Suprapubic skin (tissue), 4 donors: ENCODE results near the gene LRRC38. TPM values are rescaled to one million over a fixed set of nuclear protein-coding genes. Genes with fewer than 3 reads are reported as not detected.
A peak's percentile ranks its signal among the peaks of the same experiment; 100 is the strongest.
"Not testable (repeated sequence)": the region's sequence is repeated elsewhere in the genome, so short reads cannot be mapped to it uniquely, and the experiment has no call there.

Experiments used
- DNase-seq, 2 donors: peaks; one replicate each; pipeline ENCODE4 v3.0.0-alpha.2; 2019; ENCODE audit warnings: low spot score in 2 of 2
- H3K27ac ChIP-seq: fragments of 200-600 bp; sonication (generic); one replicate; pipeline ENCODE4 v1.5.1; 2019
- H3K27me3 ChIP-seq: fragments of 200-600 bp; sonication (generic); one replicate; pipeline ENCODE4 v1.5.1; 2019
- H3K36me3 ChIP-seq: fragments of 200-600 bp; sonication (generic); one replicate; pipeline ENCODE4 v1.5.1; 2019
- H3K4me1 ChIP-seq: fragments of 200-600 bp; sonication (generic); one replicate; pipeline ENCODE4 v1.5.1; 2019
- H3K4me3 ChIP-seq: fragments of 200-600 bp; sonication (generic); one replicate; pipeline ENCODE4 v1.5.1; 2019; ENCODE audit warnings: mild to moderate bottlenecking
- H3K9me3 ChIP-seq: fragments of 200-600 bp; sonication (generic); one replicate; pipeline ENCODE4 v1.5.1; 2019
- EP300 ChIP-seq: sonication (generic); formaldehyde crosslinking; IDR thresholded peaks from one replicate; pipeline ENCODE4 v1.6.1; 2017; ENCODE audit warnings: antibody characterized with exemption
- POLR2A ChIP-seq, 2 donors: fragments of 450-650 bp; IDR thresholded peaks; one replicate each; pipeline ENCODE4 v1.6.1; 2017; ENCODE audit warnings: antibody characterized with exemption in 2 of 2, mild to moderate bottlenecking in 2 of 2, moderate library complexity in 2 of 2
- POLR2AphosphoS5 ChIP-seq, 3 donors: sonication (generic); formaldehyde crosslinking; IDR thresholded peaks; one replicate each; pipeline ENCODE4 v1.6.1; 2017; ENCODE audit warnings: antibody characterized with exemption in 3 of 3
- WGBS: methylation state at CpG from one replicate; pipeline ENCODE4 v1.1.5; 2018; 5-methylcytosine and 5-hydroxymethylcytosine counted together
- total RNA-seq, 4 donors: library from RNA; depleted of rRNA; stranded (reverse); fragments of >200 nt; gene quantifications; one replicate each; pipeline ENCODE4 v1.1.0, GENCODE V29; 2016
- TF ChIP-seq, protein P1 (sequence below), 2 donors: fragments of 200-600 bp in 1 of 2; fragments of 450-650 bp in 1 of 2; sonication (generic) in 1 of 2; IDR thresholded peaks; one replicate each; pipeline ENCODE4 v1.5.1; 2016 to 2019; ENCODE audit warnings: antibody characterized with exemption in 2 of 2, mild to moderate bottlenecking in 1 of 2, moderate library complexity in 1 of 2

LRRC38 gene, protein sequence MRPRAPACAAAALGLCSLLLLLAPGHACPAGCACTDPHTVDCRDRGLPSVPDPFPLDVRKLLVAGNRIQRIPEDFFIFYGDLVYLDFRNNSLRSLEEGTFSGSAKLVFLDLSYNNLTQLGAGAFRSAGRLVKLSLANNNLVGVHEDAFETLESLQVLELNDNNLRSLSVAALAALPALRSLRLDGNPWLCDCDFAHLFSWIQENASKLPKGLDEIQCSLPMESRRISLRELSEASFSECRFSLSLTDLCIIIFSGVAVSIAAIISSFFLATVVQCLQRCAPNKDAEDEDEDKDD
- total RNA-seq: 1 to 10 TPM in 3 of 4 donors, under 1 TPM in 1; 0.45 to 6.3 (median 3.1) TPM

DNA sequence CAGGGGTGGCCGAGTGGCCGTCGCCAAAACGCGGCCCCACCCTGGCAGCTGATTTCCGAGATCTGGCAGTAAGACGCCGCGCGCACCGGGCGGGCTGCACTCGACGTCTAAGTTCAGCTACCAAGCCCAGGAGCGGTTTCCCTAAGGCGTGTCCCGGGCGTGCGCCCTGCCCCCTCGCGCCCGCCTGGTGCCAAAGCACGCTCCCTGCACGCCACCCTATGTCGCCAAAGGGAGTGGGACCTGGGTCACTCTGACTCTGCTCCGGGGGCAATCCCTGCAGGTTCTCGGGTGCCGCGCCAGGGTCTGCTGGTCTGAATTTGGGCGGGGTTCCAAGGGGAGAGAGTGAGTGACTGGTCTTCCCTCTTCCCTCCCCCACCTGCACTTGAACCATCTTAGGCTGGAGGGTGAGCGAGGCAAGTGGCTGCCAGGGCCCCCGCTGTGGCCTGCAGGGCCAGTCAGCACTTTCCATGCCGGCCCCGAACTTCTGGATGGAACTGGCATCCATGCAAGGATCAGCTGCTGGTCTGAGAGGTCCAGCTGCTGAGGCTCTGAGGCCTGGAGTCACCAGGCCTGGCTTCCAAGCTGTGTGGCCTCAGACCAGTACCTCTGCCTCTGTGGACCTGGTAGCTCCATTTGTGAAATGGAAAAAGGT lies at the start of gene LRRC38:
Gene LRRC38, minus strand, starts transcription at position 109 of the 652 bp plus-strand sequence. CDS start 410 bp downstream, outside the sequence.
- H3K27me3 ChIP-seq: peaks cover 66% of the 10 kb centered on the region
- H3K4me3 ChIP-seq: peak within 1 kb of the TSS; percentile 37
- TF ChIP-seq EP300 (no peak), POLR2A (IDR thresholded peaks at IDR 0.05) (no peak), POLR2AphosphoS5 (IDR thresholded peaks at IDR 0.05) (no peak)
- TF ChIP-seq, protein P1, sequence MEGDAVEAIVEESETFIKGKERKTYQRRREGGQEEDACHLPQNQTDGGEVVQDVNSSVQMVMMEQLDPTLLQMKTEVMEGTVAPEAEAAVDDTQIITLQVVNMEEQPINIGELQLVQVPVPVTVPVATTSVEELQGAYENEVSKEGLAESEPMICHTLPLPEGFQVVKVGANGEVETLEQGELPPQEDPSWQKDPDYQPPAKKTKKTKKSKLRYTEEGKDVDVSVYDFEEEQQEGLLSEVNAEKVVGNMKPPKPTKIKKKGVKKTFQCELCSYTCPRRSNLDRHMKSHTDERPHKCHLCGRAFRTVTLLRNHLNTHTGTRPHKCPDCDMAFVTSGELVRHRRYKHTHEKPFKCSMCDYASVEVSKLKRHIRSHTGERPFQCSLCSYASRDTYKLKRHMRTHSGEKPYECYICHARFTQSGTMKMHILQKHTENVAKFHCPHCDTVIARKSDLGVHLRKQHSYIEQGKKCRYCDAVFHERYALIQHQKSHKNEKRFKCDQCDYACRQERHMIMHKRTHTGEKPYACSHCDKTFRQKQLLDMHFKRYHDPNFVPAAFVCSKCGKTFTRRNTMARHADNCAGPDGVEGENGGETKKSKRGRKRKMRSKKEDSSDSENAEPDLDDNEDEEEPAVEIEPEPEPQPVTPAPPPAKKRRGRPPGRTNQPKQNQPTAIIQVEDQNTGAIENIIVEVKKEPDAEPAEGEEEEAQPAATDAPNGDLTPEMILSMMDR (IDR thresholded peaks at IDR 0.05): no peak
- no peak within 1 kb of the TSS for H3K27ac ChIP-seq
- H3K9me3 ChIP-seq: no peaks in the 10 kb centered on the region
- H3K36me3 ChIP-seq: no peaks in the 10 kb centered on the region
- WGBS: 37% methylated on average over 4 of the region's 34 CpGs
- H3K4me1 ChIP-seq: peaks cover 15% of the 10 kb centered on the region
- DNase-seq: no peak

DNA sequence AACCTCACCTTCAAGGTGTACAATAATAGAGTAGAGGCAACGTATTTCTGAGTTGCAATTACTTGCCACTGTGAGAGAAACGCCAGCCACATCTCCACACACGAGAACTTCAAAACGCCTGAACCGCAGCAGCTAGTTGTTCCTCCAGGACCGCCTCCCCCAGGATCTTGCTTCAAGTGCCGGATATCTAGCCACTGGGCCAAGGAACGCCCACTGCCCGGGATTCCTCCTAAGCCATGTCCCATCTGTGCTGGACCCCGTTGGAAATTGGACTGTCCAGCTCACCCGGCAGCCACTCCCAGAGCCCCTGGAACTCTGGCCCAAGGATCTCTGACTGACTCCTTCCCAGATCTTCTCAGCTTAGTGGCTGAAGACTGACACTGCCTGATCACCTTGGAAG lies 49.2 kb upstream of the LRRC38 start:
- DNase-seq, H3K4me3 ChIP-seq, H3K4me1 ChIP-seq, H3K36me3 ChIP-seq, H3K27ac ChIP-seq, H3K9me3 ChIP-seq: not testable (repeated sequence)
- H3K27me3 ChIP-seq: peaks cover 12% of the 10 kb centered on the region
- WGBS: 94% methylated on average over 11 of the region's 11 CpGs

DNA sequence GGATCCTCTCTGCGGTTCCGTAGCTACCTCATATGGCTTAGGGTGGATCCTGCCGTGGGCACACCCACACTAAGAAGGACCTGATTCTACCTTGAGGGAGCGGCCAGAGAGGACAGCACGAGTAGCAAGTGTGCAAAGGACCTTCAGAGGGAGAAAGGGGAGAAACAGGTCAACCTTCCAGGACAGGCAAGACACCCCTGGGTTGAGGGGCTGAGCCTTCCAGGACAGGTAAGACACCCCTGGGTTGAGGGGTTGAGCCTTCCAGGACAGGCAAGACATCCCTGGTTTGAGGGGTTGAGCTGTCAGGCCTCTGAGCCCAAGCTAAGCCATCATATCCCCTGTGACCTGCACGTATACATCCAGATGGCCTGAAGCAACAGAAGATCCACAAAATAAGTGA lies 46.7 kb upstream of the LRRC38 start:
- peaks cover 3% of the 10 kb centered on the region for H3K4me1 ChIP-seq
- H3K36me3 ChIP-seq: no peaks in the 10 kb centered on the region
- 90% methylated on average over 6 of the region's 6 CpGs for WGBS
- H3K27ac ChIP-seq: no peak overlapping the region
- no peak overlapping the region for H3K4me3 ChIP-seq
- peaks cover 6% of the 10 kb centered on the region for H3K27me3 ChIP-seq
- TF ChIP-seq POLR2A (IDR thresholded peaks at IDR 0.05) (no peak), EP300 (no peak), POLR2AphosphoS5 (IDR thresholded peaks at IDR 0.05) (no peak)
- TF ChIP-seq, protein P1 (IDR thresholded peaks at IDR 0.05): no peak
- no peak for DNase-seq
- no peaks in the 10 kb centered on the region for H3K9me3 ChIP-seq

DNA sequence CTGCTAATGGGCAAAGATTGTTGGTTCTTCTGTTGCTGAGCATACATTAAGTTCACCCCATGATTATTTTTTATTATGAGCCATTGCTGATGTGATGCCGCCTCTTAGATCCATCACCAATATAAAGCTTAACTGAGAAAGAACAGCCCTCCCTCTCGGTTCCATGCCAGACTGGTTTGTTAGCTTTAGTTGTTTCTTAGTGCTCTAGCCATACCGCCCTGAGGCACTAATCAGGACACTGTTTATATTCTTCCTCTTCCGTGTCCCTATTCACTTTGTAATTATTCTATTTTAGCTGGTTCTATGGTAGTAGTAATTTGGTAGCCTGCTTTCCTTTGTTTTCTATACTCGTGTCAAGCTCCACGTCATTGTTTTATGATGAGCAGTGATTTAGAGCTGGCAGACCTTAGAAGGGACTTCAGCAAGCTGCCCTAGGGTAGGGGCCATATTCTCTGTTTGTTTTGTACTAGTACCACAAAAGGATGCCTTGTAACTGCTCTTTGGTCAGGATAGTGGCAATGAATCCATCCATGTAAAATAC lies 42.5 kb upstream of the LRRC38 start:
- Histone ChIP-seq H3K36me3 (no peaks in the 10 kb centered on the region), H3K4me3 (no peak overlapping the region), H3K9me3 (no peaks in the 10 kb centered on the region), H3K4me1 (no peaks in the 10 kb centered on the region), H3K27me3 (peaks cover 6% of the 10 kb centered on the region), H3K27ac (no peak overlapping the region)
- TF ChIP-seq, protein P1 (IDR thresholded peaks at IDR 0.05): no peak
- TF ChIP-seq POLR2AphosphoS5 (IDR thresholded peaks at IDR 0.05): no peak
- no peak for TF ChIP-seq POLR2A (IDR thresholded peaks at IDR 0.05)
- TF ChIP-seq EP300: no peak
- 53% methylated on average over 6 of the region's 6 CpGs for WGBS
- DNase-seq: no peak

DNA sequence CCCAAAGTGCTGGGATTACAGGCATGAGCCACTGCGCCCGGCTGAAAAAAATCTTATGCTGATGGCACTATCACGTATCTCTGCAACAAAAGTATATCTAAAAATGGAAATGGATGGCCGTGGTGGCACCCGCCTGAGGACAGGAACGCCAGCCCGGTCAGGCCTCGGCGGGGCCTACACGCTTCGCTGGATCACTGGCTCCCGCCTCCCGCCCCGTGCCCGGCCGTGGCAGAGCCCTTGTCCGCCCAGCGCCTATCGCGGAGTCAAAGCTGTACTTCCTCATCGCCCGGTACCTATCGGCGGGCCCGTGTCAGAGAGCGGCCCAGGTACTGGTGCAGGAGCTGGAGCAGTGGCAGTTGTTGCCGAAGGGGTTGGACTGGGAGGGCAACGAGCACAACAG lies 41.0 kb upstream of the LRRC38 start:
- H3K4me1 ChIP-seq: no peaks in the 10 kb centered on the region
- WGBS: 94% methylated on average over 25 of the region's 28 CpGs
- no peaks in the 10 kb centered on the region for H3K27me3 ChIP-seq
- peak in 1 of 2 donors; percentile 59 for DNase-seq
- H3K4me3 ChIP-seq: no peak overlapping the region
- no peaks in the 10 kb centered on the region for H3K9me3 ChIP-seq
- no peaks in the 10 kb centered on the region for H3K36me3 ChIP-seq
- no peak overlapping the region for H3K27ac ChIP-seq
- TF ChIP-seq POLR2A (IDR thresholded peaks at IDR 0.05): no peak
- no peak for TF ChIP-seq EP300
- TF ChIP-seq, protein P1 (IDR thresholded peaks at IDR 0.05): no peak
- no peak for TF ChIP-seq POLR2AphosphoS5 (IDR thresholded peaks at IDR 0.05)
